KOPT-K1 (cell line): Measurements from ENCODE around the gene YPEL2.

Experiments used
- H3K27ac ChIP-seq: fragments of 200-600 bp; sonication (generic); 2 replicates; pipeline ENCODE4 v1.5.1; 2016; ENCODE audit warnings: antibody characterized with exemption, mild to moderate bottlenecking, low read depth, low read length; ENCODE audit not compliant: poor library complexity, severe bottlenecking
- H3K36me3 ChIP-seq: fragments of 200-600 bp; sonication (generic); 2 replicates; pipeline ENCODE4 v1.5.1; 2017; ENCODE audit warnings: antibody characterized with exemption, mild to moderate bottlenecking, low read length, moderate library complexity; ENCODE audit not compliant: insufficient read depth
- H3K9me3 ChIP-seq: fragments of 200-600 bp; sonication (generic); 2 replicates; pipeline ENCODE4 v1.5.1; 2017; ENCODE audit warnings: antibody characterized with exemption, low read length, mild to moderate bottlenecking; ENCODE audit not compliant: insufficient read depth, poor library complexity, severe bottlenecking

YPEL2 gene

GRCh38 chr17:59345476-59345875 lies 14.0 kb downstream of the YPEL2 start:
- H3K9me3 ChIP-seq = no peaks in the 10 kb centered on the region
- H3K27ac ChIP-seq = no peak overlapping the region
- H3K36me3 ChIP-seq = no peaks in the 10 kb centered on the region

GRCh38 chr17:59346341-59346740 lies 14.9 kb downstream of the YPEL2 start:
- Histone ChIP-seq H3K36me3 (no peaks in the 10 kb centered on the region), H3K27ac (no peak overlapping the region), H3K9me3 (no peaks in the 10 kb centered on the region)

GRCh38 chr17:59346876-59347407 lies 15.5 kb downstream of the YPEL2 start:
- Histone ChIP-seq H3K9me3 (no peaks in the 10 kb centered on the region), H3K36me3 (no peaks in the 10 kb centered on the region)

GRCh38 chr17:59347975-59348391 lies 16.5 kb downstream of the YPEL2 start:
- Histone ChIP-seq H3K36me3 (no peaks in the 10 kb centered on the region), H3K9me3 (no peaks in the 10 kb centered on the region), H3K27ac (no peak overlapping the region)

More at GRCh38 chr17:59346876-59347407, 15.5 kb downstream of the YPEL2 start:
- no peak overlapping the region for H3K27ac ChIP-seq

GRCh38 chr17:59349178-59349577 lies 17.7 kb downstream of the YPEL2 start:
- no peak overlapping the region for H3K27ac ChIP-seq
- no peaks in the 10 kb centered on the region for H3K36me3 ChIP-seq

GRCh38 chr17:59353106-59353854 lies 21.8 kb downstream of the YPEL2 start:
- H3K36me3 ChIP-seq = no peaks in the 10 kb centered on the region
- no peaks in the 10 kb centered on the region for H3K9me3 ChIP-seq
- no peak overlapping the region for H3K27ac ChIP-seq

More at GRCh38 chr17:59349178-59349577, 17.7 kb downstream of the YPEL2 start:
- no peaks in the 10 kb centered on the region for H3K9me3 ChIP-seq

GRCh38 chr17:59353936-59354755 lies 22.7 kb downstream of the YPEL2 start:
- H3K9me3 ChIP-seq = no peaks in the 10 kb centered on the region
- H3K27ac ChIP-seq = no peak overlapping the region
- H3K36me3 ChIP-seq = no peaks in the 10 kb centered on the region

GRCh38 chr17:59355030-59355701 lies 23.7 kb downstream of the YPEL2 start:
- Histone ChIP-seq H3K27ac (no peak overlapping the region), H3K36me3 (no peaks in the 10 kb centered on the region), H3K9me3 (no peaks in the 10 kb centered on the region)

GRCh38 chr17:59355702-59356325 lies 24.4 kb downstream of the YPEL2 start:
- Histone ChIP-seq H3K27ac (no peak overlapping the region), H3K36me3 (no peaks in the 10 kb centered on the region), H3K9me3 (no peaks in the 10 kb centered on the region)

- H3K9me3 ChIP-seq = no peaks in the 10 kb centered on the region
- no peak overlapping the region for H3K27ac ChIP-seq
- no peaks in the 10 kb centered on the region for H3K36me3 ChIP-seq
Measured at GRCh38 chr17:59356543-59357218, 25.2 kb downstream of the YPEL2 start.

GRCh38 chr17:59357219-59357697 lies 25.8 kb downstream of the YPEL2 start:
- Histone ChIP-seq H3K27ac (no peak overlapping the region), H3K36me3 (no peaks in the 10 kb centered on the region), H3K9me3 (no peaks in the 10 kb centered on the region)

GRCh38 chr17:59357929-59358328 lies 26.5 kb downstream of the YPEL2 start:
- Histone ChIP-seq H3K27ac (no peak overlapping the region), H3K9me3 (no peaks in the 10 kb centered on the region), H3K36me3 (no peaks in the 10 kb centered on the region)

GRCh38 chr17:59361386-59361785 lies 29.9 kb downstream of the YPEL2 start:
- H3K36me3 ChIP-seq = no peaks in the 10 kb centered on the region
- no peak overlapping the region for H3K27ac ChIP-seq
- no peaks in the 10 kb centered on the region for H3K9me3 ChIP-seq
